SU-DHL-6 (cell line): ENCODE results near the gene VEGFA.

Experiments
- H2AFZ ChIP-seq: fragments of 200-600 bp; sonication (generic); 2 replicates; pipeline ENCODE4 v1.6.1; 2014; ENCODE audit warnings: low read depth, mild to moderate bottlenecking, moderate library complexity, mixed read lengths, antibody characterized with exemption, low read length; ENCODE audit not compliant: severe bottlenecking
- H3F3A ChIP-seq: fragments of 200-600 bp; shearing (Covaris generic); 2 replicates; pipeline ENCODE4 v1.6.0; 2016; ENCODE audit warnings: antibody characterized with exemption, mild to moderate bottlenecking; ENCODE audit not compliant: insufficient read depth
- H3K27ac ChIP-seq: fragments of 200-600 bp; sonication (generic); 2 replicates; pipeline ENCODE4 v1.5.1; 2016; ENCODE audit warnings: low read depth, mild to moderate bottlenecking, low read length, moderate library complexity, mixed read lengths
- H3K27me3 ChIP-seq: fragments of 200-600 bp; sonication (generic), shearing (Covaris generic); 2 replicates; pipeline ENCODE4 v1.6.0; 2014; ENCODE audit warnings: mild to moderate bottlenecking, low read length
- H3K36me3 ChIP-seq: fragments of 200-600 bp; sonication (generic); 2 replicates; pipeline ENCODE4 v1.6.1; 2014; ENCODE audit warnings: mild to moderate bottlenecking, low read length, mixed read lengths
- H3K4me2 ChIP-seq: fragments of 300-600, 200-600 bp; shearing (Covaris generic), sonication (generic); 2 replicates; pipeline ENCODE4 v1.6.0; 2014; ENCODE audit warnings: low read length, low read depth, mild to moderate bottlenecking; ENCODE audit not compliant: poor library complexity, severe bottlenecking
- H3K4me3 ChIP-seq: fragments of 200-600 bp; sonication (generic); 2 replicates; pipeline ENCODE4 v1.5.1; 2014; ENCODE audit warnings: antibody characterized with exemption, low read length, mild to moderate bottlenecking, mixed read lengths; ENCODE audit not compliant: insufficient read depth, poor library complexity, severe bottlenecking
- H3K79me2 ChIP-seq: fragments of 200-600 bp; sonication (generic); 2 replicates; pipeline ENCODE4 v1.6.1; 2014; ENCODE audit warnings: mild to moderate bottlenecking, low read length, moderate library complexity; ENCODE audit not compliant: insufficient read depth
- H3K9ac ChIP-seq: fragments of 200-600 bp; sonication (generic); 2 replicates; pipeline ENCODE4 v1.7.0; 2014; ENCODE audit warnings: mild to moderate bottlenecking, low read length
- H3K9me2 ChIP-seq: fragments of 200-600 bp; sonication (generic); replicated peaks from 2 replicates; pipeline ENCODE4 v1.6.1; 2014; ENCODE audit warnings: low read length; ENCODE audit not compliant: insufficient read depth
- H3K9me3 ChIP-seq: fragments of 200-600 bp; sonication (generic); 2 replicates; pipeline ENCODE4 v1.6.1; 2014; ENCODE audit warnings: low read length, mixed read lengths; ENCODE audit not compliant: insufficient read depth
- H4K20me1 ChIP-seq: fragments of 200-600 bp; sonication (generic); 2 replicates; pipeline ENCODE4 v1.6.1; 2014; ENCODE audit warnings: low read depth, mild to moderate bottlenecking, antibody characterized with exemption, low read length, moderate library complexity, mixed read lengths
- CTCF ChIP-seq: fragments of 200-600 bp; sonication (generic); IDR thresholded peaks from one replicate; pipeline ENCODE4 v1.5.1; 2017; ENCODE audit warnings: antibody characterized with exemption, mild to moderate bottlenecking, low read length, moderate library complexity; ENCODE audit not compliant: insufficient read depth, poor library complexity, severe bottlenecking
- EZH2phosphoT487 ChIP-seq: fragments of 200-600 bp; sonication (generic), shearing (Covaris generic); conservative IDR thresholded peaks from 2 replicates; pipeline ENCODE4 v1.6.1; 2018; ENCODE audit warnings: mild to moderate bottlenecking, antibody characterized with exemption, low read length, moderate library complexity, mixed read lengths

Gene VEGFA

GRCh38 chr6:43729537-43729936, 40.5 kb upstream of the VEGFA start:
- Histone ChIP-seq H2AFZ (no peak overlapping the region), H3K36me3 (peaks cover 12% of the 10 kb centered on the region), H3K9me3 (peaks cover 8% of the 10 kb centered on the region; the same call in 1 of the 2 replicates), H3K27me3 (no peaks in the 10 kb centered on the region), H3K9me2 (no peaks in the 10 kb centered on the region), H3K4me2 (no peak overlapping the region), H3K9ac (no peak overlapping the region), H3K27ac (no peak overlapping the region), H3K4me3 (no peak overlapping the region), H4K20me1 (no peaks in the 10 kb centered on the region), H3F3A (peaks cover 12% of the 10 kb centered on the region; the same call in 1 of the 2 replicates), H3K79me2 (no peaks in the 10 kb centered on the region)
- TF ChIP-seq CTCF (no peak), EZH2phosphoT487 (no peak)

GRCh38 chr6:43730634-43731033, 39.4 kb upstream of the VEGFA start:
- H3K79me2 ChIP-seq = no peaks in the 10 kb centered on the region
- no peak overlapping the region for H3K27ac ChIP-seq
- no peaks in the 10 kb centered on the region for H3K27me3 ChIP-seq
- H3K9me3 ChIP-seq = peaks cover 8% of the 10 kb centered on the region; the same call in 1 of the 2 replicates
- H2AFZ ChIP-seq = no peak overlapping the region
- no peak for TF ChIP-seq CTCF
- no peak for TF ChIP-seq EZH2phosphoT487
- peaks cover 12% of the 10 kb centered on the region for H3K36me3 ChIP-seq
- no peak overlapping the region for H3K9ac ChIP-seq
- no peak overlapping the region for H3K4me2 ChIP-seq
- peaks cover 9% of the 10 kb centered on the region; the same call in 1 of the 2 replicates for H3F3A ChIP-seq
- H4K20me1 ChIP-seq = no peaks in the 10 kb centered on the region
- no peaks in the 10 kb centered on the region for H3K9me2 ChIP-seq
- H3K4me3 ChIP-seq = no peak overlapping the region

GRCh38 chr6:43733471-43734293, 36.3 kb upstream of the VEGFA start:
- Histone ChIP-seq H4K20me1 (no peaks in the 10 kb centered on the region), H3F3A (0 out of 2 replicates have a peak, but pooled peaks cover 5% of the 10 kb centered on the region), H3K27ac (no peak overlapping the region), H3K9ac (no peak overlapping the region), H3K9me2 (no peaks in the 10 kb centered on the region), H3K36me3 (peaks cover 12% of the 10 kb centered on the region), H3K9me3 (peaks cover 8% of the 10 kb centered on the region; the same call in 1 of the 2 replicates), H2AFZ (no peak overlapping the region), H3K4me2 (no peak overlapping the region), H3K4me3 (no peak overlapping the region), H3K27me3 (no peaks in the 10 kb centered on the region), H3K79me2 (no peaks in the 10 kb centered on the region)
- TF ChIP-seq CTCF = no peak
- no peak for TF ChIP-seq EZH2phosphoT487
